ENCODE measurements around the gene HIRA. TPM values are rescaled to one million over a fixed set of nuclear protein-coding genes. Genes with fewer than 3 reads are reported as not detected.

Gene HIRA
- total and polyA plus RNA-seq, 8 donors: 18.4 to 30.6 (median 25.2) TPM

DNA sequence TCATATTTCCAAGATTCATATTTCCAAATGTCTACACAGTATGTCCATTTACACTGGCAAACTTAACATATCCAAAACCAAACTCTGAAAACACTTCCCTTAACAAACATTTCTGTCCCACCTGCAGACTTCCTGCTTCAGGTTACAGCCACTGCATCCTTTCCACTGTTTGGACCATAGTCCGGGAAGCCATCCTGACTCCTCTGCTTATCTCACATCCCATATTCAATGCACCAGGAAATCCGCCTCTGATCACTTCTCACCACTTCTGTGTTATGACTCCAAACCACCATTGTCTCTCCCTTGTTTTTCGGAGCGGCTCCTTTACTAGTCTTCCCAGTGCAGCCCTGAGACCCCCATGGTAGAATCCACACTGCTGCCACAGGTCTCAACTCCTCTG is 30.1 kb downstream of the HIRA start:
- no peaks in the 10 kb centered on the region for H3K4me1 ChIP-seq
- ATAC-seq (no peak), DNase-seq (no peak)
- TF ChIP-seq, protein P1, sequence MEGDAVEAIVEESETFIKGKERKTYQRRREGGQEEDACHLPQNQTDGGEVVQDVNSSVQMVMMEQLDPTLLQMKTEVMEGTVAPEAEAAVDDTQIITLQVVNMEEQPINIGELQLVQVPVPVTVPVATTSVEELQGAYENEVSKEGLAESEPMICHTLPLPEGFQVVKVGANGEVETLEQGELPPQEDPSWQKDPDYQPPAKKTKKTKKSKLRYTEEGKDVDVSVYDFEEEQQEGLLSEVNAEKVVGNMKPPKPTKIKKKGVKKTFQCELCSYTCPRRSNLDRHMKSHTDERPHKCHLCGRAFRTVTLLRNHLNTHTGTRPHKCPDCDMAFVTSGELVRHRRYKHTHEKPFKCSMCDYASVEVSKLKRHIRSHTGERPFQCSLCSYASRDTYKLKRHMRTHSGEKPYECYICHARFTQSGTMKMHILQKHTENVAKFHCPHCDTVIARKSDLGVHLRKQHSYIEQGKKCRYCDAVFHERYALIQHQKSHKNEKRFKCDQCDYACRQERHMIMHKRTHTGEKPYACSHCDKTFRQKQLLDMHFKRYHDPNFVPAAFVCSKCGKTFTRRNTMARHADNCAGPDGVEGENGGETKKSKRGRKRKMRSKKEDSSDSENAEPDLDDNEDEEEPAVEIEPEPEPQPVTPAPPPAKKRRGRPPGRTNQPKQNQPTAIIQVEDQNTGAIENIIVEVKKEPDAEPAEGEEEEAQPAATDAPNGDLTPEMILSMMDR (IDR thresholded peaks at IDR 0.05): no peak
- no peak overlapping the region for H3K4me3 ChIP-seq
- H3K27ac ChIP-seq: no peak overlapping the region
- H3K36me3 ChIP-seq: peaks cover 0 to 77% of the 10 kb centered on the region in 2 donors
- intact Hi-C loops (cut with DNase I): no loop called here
- H3K27me3 ChIP-seq: no peaks in the 10 kb centered on the region
- H3K9me3 ChIP-seq: no peaks in the 10 kb centered on the region

DNA sequence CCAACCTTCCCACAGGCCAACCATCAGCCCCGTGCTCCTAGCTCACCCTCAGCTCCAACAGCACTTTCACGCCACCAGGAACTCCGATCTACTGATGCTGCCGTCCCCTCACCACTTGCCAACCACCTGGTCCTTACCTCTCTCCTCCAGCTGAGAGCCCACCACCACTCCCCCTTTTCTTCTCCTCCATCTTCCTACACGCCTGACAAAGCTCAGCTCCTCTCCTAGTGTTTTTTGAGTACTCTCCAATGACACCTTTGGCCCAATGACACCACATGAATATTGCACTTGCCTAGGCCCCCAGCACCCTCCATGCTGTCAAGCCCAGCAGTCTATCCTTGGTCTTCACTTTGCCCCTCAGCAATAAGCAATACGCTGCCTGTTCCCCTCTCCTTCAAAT is 30.7 kb downstream of the HIRA start:
- TF ChIP-seq, protein P1 (IDR thresholded peaks at IDR 0.05): no peak
- Histone ChIP-seq H3K27ac (no peak overlapping the region), H3K36me3 (peaks cover 0 to 77% of the 10 kb centered on the region in 2 donors), H3K4me3 (no peak overlapping the region), H3K9me3 (no peaks in the 10 kb centered on the region), H3K4me1 (no peaks in the 10 kb centered on the region), H3K27me3 (no peaks in the 10 kb centered on the region)
- ATAC-seq (no peak), DNase-seq (no peak)
- intact Hi-C loops (cut with DNase I): no loop called here

DNA sequence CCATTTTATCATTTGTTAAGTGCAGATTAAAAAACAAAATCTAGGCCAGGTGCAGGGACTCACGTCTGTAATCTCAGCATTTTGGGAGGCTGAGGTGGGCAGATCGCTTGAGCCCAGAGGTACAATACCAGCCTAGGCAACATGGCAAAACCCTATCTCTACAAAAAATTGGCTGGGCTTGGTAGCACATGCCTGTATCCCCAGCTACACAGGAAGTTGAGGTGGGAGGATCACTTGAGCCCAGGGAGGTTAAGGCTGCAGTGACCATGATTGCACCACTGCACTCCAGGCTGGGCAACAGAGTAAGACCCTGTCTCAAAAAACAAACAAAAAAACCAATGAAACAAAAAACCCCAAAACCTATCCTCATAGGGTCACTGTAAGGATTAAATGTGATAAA is 32.9 kb downstream of the HIRA start:
- intact Hi-C loops (cut with DNase I): no loop called here
- Histone ChIP-seq H3K9me3 (no peaks in the 10 kb centered on the region), H3K4me3 (no peak overlapping the region), H3K27ac (no peak overlapping the region), H3K27me3 (no peaks in the 10 kb centered on the region), H3K36me3 (peaks cover 5 to 81% of the 10 kb centered on the region in 2 donors), H3K4me1 (no peaks in the 10 kb centered on the region)
- DNase-seq (no peak), ATAC-seq (no peak)
- TF ChIP-seq, protein P1 (IDR thresholded peaks at IDR 0.05): no peak

DNA sequence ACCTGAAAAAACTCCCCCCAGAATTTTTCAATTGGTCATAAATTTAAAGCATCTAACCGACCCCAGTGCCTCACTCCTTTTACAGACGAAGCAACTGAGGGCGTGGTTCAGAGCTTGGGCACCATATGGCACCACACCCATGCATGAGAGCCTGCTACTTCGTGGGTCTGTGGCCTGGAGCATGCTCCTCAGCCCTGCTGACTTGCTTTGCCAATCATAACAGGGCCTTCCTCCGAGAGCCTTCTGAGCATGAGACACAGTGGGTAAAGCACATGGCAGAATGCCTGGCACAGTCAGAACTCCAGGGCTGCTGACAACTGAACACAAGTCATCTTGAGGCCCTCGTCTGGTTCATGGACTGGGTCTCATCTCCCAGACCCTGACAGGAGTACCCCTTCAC is 33.3 kb downstream of the HIRA start:
- H3K4me3 ChIP-seq: no peak overlapping the region
- H3K4me1 ChIP-seq: no peaks in the 10 kb centered on the region
- intact Hi-C loops (cut with DNase I): no loop called here
- TF ChIP-seq, protein P1 (IDR thresholded peaks at IDR 0.05): no peak
- DNase-seq (no peak), ATAC-seq (no peak)
- no peaks in the 10 kb centered on the region for H3K27me3 ChIP-seq
- no peaks in the 10 kb centered on the region for H3K9me3 ChIP-seq
- H3K36me3 ChIP-seq: peaks cover 5 to 86% of the 10 kb centered on the region in 2 donors
- H3K27ac ChIP-seq: no peak overlapping the region

DNA sequence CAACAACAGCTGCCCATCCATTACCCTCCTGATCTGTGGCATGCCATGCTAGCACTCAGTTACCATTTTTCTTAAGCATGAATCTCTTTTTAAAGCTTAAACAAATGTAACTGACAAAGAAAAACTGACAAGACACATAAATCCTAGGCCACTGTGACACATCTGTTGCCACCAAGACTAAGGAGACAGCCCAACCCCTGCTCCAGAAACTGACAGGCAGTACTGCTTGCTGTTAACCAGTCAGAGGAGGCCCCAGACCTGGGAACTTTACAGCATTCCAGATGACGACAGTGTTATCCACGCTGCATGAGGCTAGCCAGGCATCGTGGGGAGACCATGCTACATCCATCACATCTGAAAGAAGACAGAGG is 33.8 kb downstream of the HIRA start:
- Histone ChIP-seq H3K4me3 (no peak overlapping the region), H3K4me1 (no peaks in the 10 kb centered on the region), H3K27me3 (no peaks in the 10 kb centered on the region), H3K9me3 (no peaks in the 10 kb centered on the region), H3K27ac (no peak overlapping the region), H3K36me3 (peaks cover 5 to 90% of the 10 kb centered on the region in 2 donors)
- intact Hi-C loops (cut with DNase I): no loop called here
- DNase-seq (no peak), ATAC-seq (no peak)
- TF ChIP-seq, protein P1 (IDR thresholded peaks at IDR 0.05): no peak

Data from left lung (tissue), 10 donors.